Glutamatergic neuron (in vitro differentiated cells): ENCODE data around the gene BIN1. TPM values are rescaled to one million over a fixed set of nuclear protein-coding genes. Genes with fewer than 3 reads are reported as not detected.

Experiments
- DNase-seq: peaks from one replicate; pipeline ENCODE4 v3.0.0; 2022
- H3K27ac Mint-ChIP-seq: one replicate; pipeline ENCODE4 v1.8.0; 2020; ENCODE audit warnings: mild to moderate bottlenecking, mixed read lengths, inconsistent platforms; ENCODE audit not compliant: unreplicated experiment
- H3K27me3 Mint-ChIP-seq: one replicate; pipeline ENCODE4 v1.8.0; 2020; ENCODE audit warnings: mild to moderate bottlenecking, moderate library complexity, mixed read lengths, inconsistent platforms; ENCODE audit not compliant: unreplicated experiment
- H3K36me3 Mint-ChIP-seq: one replicate; pipeline ENCODE4 v1.8.0; 2020; ENCODE audit warnings: mild to moderate bottlenecking, mixed read lengths, inconsistent platforms; ENCODE audit not compliant: unreplicated experiment
- H3K4me1 Mint-ChIP-seq: one replicate; pipeline ENCODE4 v1.8.0; 2020; ENCODE audit warnings: mild to moderate bottlenecking, low read depth, mixed read lengths, inconsistent platforms; ENCODE audit not compliant: unreplicated experiment
- H3K4me3 Mint-ChIP-seq: one replicate; pipeline ENCODE4 v1.8.0; 2020; ENCODE audit warnings: mild to moderate bottlenecking, mixed read lengths, inconsistent platforms; ENCODE audit not compliant: unreplicated experiment
- H3K9me3 Mint-ChIP-seq: one replicate; pipeline ENCODE4 v1.8.0; 2020; ENCODE audit warnings: mild to moderate bottlenecking, moderate library complexity, mixed read lengths, inconsistent platforms; ENCODE audit not compliant: unreplicated experiment
- total RNA-seq: library from RNA; stranded (reverse); fragmentation: NEBNext Ultra II Directional; extraction: Animal tissue kit (Norgen Biotek cat#: 25700); gene quantifications from one replicate; pipeline ENCODE4 v1.2.1, GENCODE V29; 2021; ENCODE audit not compliant: unreplicated experiment
- TF ChIP-seq, protein P1 (sequence below): fragments of 200-600 bp; sonication (generic); IDR thresholded peaks from one replicate; pipeline ENCODE4 v1.5.0; 2021; ENCODE audit not compliant: partially characterized antibody, unreplicated experiment

The BIN1 gene
- total RNA-seq, 1 donor from 2014 or later, result 176 TPM

DNA sequence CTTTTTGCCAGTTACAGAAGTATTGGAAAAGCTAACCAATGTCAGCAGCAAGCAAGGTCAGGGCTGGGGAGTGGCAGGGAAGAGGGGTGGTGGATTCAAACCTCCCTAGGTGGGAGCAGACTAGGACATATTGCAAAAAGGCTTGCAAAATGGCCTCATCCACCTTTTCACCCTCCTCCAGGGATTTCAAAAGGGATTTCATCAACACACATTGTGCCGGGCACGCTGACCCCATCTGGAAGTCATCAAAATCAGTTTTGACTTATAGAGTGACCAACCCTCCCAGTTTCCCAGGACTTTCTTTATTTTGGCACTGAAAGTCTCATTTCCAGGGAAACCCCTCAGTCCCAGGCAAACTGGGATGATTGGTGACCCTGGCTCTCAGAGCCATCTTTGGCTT is 94.7 kb downstream of the BIN1 start:
- no peak overlapping the region for H3K27ac Mint-ChIP-seq
- H3K36me3 Mint-ChIP-seq, result no peaks in the 10 kb centered on the region
- TF ChIP-seq, protein P1, sequence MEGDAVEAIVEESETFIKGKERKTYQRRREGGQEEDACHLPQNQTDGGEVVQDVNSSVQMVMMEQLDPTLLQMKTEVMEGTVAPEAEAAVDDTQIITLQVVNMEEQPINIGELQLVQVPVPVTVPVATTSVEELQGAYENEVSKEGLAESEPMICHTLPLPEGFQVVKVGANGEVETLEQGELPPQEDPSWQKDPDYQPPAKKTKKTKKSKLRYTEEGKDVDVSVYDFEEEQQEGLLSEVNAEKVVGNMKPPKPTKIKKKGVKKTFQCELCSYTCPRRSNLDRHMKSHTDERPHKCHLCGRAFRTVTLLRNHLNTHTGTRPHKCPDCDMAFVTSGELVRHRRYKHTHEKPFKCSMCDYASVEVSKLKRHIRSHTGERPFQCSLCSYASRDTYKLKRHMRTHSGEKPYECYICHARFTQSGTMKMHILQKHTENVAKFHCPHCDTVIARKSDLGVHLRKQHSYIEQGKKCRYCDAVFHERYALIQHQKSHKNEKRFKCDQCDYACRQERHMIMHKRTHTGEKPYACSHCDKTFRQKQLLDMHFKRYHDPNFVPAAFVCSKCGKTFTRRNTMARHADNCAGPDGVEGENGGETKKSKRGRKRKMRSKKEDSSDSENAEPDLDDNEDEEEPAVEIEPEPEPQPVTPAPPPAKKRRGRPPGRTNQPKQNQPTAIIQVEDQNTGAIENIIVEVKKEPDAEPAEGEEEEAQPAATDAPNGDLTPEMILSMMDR, result no peak
- DNase-seq, result no peak
- H3K4me1 Mint-ChIP-seq, result no peaks in the 10 kb centered on the region
- H3K27me3 Mint-ChIP-seq, result peaks cover 1% of the 10 kb centered on the region
- no peak overlapping the region for H3K4me3 Mint-ChIP-seq
- H3K9me3 Mint-ChIP-seq, result peaks cover 7% of the 10 kb centered on the region

DNA sequence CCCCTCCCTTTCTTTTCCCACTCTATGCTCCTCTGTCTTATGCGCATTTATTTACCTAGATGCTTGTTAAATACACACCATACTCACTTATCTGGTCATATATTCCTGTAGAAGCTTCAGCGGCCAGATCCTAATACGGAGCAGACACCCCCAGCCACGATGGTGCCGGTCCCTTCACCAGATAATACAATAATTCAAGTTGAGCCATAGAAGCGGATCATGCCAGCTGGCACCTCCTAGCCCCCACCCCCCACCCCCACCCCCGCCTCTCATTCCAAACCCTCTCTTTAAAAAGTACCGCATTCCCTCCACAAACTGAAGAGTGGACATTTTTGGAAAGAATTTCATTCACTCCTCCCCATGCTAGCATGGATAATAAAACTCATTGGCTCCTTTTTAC is 95.2 kb downstream of the BIN1 start:
- H3K27ac Mint-ChIP-seq, result no peak overlapping the region
- H3K36me3 Mint-ChIP-seq, result no peaks in the 10 kb centered on the region
- peaks cover 1% of the 10 kb centered on the region for H3K27me3 Mint-ChIP-seq
- peaks cover 7% of the 10 kb centered on the region for H3K9me3 Mint-ChIP-seq
- TF ChIP-seq, protein P1, result no peak
- H3K4me3 Mint-ChIP-seq, result no peak overlapping the region
- H3K4me1 Mint-ChIP-seq, result no peaks in the 10 kb centered on the region
- DNase-seq, result no peak

DNA sequence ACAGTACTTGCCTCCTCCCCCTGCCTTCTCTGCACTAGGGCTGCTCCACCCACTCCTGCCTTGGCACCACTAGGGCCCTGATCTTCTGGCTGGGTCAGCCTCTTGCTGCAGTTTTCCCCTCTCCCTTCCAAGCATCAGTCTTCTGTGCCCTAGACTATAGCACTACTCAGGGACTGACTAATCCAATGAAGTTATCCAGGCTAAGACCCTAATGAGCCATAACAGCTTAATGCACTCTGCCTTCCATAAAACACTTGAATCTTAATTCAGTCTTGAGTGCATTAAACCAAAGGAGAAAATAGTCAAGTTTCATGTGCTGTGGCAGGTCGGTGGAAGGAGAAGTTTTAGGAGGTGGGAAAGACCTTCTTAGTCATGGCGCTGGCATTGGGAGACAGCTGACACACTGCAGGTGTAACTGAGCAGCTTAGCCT is 95.7 kb downstream of the BIN1 start:
- no peaks in the 10 kb centered on the region for H3K4me1 Mint-ChIP-seq
- no peak overlapping the region for H3K4me3 Mint-ChIP-seq
- DNase-seq, result no peak
- H3K27me3 Mint-ChIP-seq, result peaks cover 1% of the 10 kb centered on the region
- TF ChIP-seq, protein P1, result no peak
- H3K9me3 Mint-ChIP-seq, result peaks cover 7% of the 10 kb centered on the region
- H3K36me3 Mint-ChIP-seq, result no peaks in the 10 kb centered on the region
- no peak overlapping the region for H3K27ac Mint-ChIP-seq

DNA sequence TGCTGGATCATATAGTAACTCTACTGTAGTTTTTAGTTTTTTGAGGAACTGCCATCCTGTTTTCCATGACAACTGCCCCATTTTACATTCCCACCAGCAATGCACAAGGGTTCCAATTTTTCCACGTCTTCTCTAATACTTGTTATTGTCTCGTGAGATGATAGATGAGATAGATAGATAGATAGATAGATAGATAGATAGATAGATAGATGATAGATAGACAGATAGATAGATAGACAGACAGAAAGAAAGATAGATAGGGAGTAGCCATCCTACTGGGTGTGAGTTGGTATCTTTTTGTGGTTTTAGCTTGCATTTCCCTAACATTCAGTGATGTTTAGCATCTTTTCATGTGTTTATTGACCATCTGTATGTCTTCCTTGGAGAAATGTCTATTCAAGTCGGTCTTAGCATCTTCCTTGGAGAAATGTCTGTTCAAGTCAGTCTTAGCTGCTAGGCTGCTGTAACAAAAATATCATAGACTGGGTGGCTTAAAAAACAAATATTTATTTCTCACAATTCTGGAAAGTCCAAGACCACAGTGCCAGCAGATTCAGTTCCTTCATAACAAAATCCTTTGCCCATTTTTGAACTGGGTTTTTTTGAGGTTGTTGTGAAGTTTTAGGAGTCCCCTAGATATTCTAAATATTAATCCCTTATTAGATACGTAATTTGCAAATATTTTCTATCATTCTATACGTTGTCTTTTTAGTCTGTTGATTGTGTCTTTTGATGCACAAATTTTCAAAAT is 98.5 kb downstream of the BIN1 start:
- H3K9me3 Mint-ChIP-seq, result no peaks in the 10 kb centered on the region
- no peak overlapping the region for H3K4me3 Mint-ChIP-seq
- TF ChIP-seq, protein P1, result no peak
- no peaks in the 10 kb centered on the region for H3K36me3 Mint-ChIP-seq
- no peak for DNase-seq
- no peaks in the 10 kb centered on the region for H3K27me3 Mint-ChIP-seq
- peaks cover 15% of the 10 kb centered on the region for H3K4me1 Mint-ChIP-seq
- no peak overlapping the region for H3K27ac Mint-ChIP-seq

DNA sequence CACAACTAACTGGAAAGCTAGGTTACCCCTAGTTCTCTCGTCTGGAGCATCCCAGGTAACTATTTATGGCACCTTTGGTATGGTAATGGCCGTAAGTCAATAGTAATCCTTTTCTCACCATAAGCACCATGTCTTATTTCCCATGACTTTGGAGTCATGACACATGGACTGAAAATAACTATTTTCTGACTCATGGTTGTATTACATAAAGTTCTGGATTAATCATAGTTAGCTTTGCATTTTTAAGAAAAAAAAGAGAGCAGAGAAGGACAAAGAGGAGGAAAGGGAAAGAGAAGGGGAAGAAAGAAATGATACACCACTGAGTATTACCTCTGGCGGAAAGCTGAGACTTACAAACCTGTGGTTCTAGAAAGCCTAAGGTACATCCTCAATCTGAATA is 99.3 kb downstream of the BIN1 start:
- peaks cover 19% of the 10 kb centered on the region for H3K4me1 Mint-ChIP-seq
- no peaks in the 10 kb centered on the region for H3K9me3 Mint-ChIP-seq
- no peak overlapping the region for H3K27ac Mint-ChIP-seq
- TF ChIP-seq, protein P1, result no peak
- no peaks in the 10 kb centered on the region for H3K36me3 Mint-ChIP-seq
- no peak for DNase-seq
- H3K4me3 Mint-ChIP-seq, result no peak overlapping the region
- no peaks in the 10 kb centered on the region for H3K27me3 Mint-ChIP-seq
